HepG2 (cell line): ENCODE data around the gene CD300A. TPM values are rescaled to one million over a fixed set of nuclear protein-coding genes. Genes with fewer than 3 reads are reported as not detected.

Experiments
- CENPT ChIP-seq: sonication (generic); formaldehyde crosslinking; IDR thresholded peaks from 2 replicates; pipeline ENCODE4 v1.8.0; 2022; ENCODE audit warnings: low read depth, mild to moderate bottlenecking, moderate library complexity, missing genetic modification reagents
- CHCHD3 ChIP-seq: sonication (generic); formaldehyde crosslinking; IDR thresholded peaks from 2 replicates; pipeline ENCODE4 v1.8.0; 2022; ENCODE audit warnings: mild to moderate bottlenecking, missing genetic modification reagents, moderate library complexity
- KAT8 ChIP-seq: IDR thresholded peaks from 2 replicates; pipeline ENCODE4 v1.6.1; 2016; ENCODE audit warnings: missing genetic modification reagents, missing compliant biosample characterization
- NPAS2 ChIP-seq: sonication (generic); formaldehyde crosslinking; IDR thresholded peaks from 2 replicates; pipeline ENCODE4 v1.8.0; 2022; ENCODE audit warnings: mild to moderate bottlenecking, missing genetic modification reagents, borderline replicate concordance
- NR2C2 ChIP-seq: sonication (generic); formaldehyde crosslinking; IDR thresholded peaks from 2 replicates; pipeline ENCODE4 v1.4.0; 2020; ENCODE audit warnings: missing genetic modification reagents, mild to moderate bottlenecking, moderate library complexity, borderline replicate concordance
- RAD21 ChIP-seq: fragments of 450-650 bp; formaldehyde crosslinking; IDR thresholded peaks from 2 replicates; pipeline ENCODE4 v1.5.0; 2020; ENCODE audit warnings: mild to moderate bottlenecking
- RXRA ChIP-seq: sonication (generic); formaldehyde crosslinking; IDR thresholded peaks from 2 replicates; pipeline ENCODE4 v1.5.1; 2020; ENCODE audit warnings: missing genetic modification reagents
- SATB2 ChIP-seq: sonication (generic); formaldehyde crosslinking; IDR thresholded peaks from 2 replicates; pipeline ENCODE4 v1.5.0; 2020; ENCODE audit warnings: missing genetic modification reagents
- TEAD2 ChIP-seq: sonication (generic); formaldehyde crosslinking; IDR thresholded peaks from 2 replicates; pipeline ENCODE4 v1.9.0; 2021; ENCODE audit warnings: missing genetic modification reagents
- TFAP4 ChIP-seq: sonication (generic); IDR thresholded peaks from 2 replicates; pipeline ENCODE4 v1.6.1; 2016; ENCODE audit warnings: low read depth, borderline replicate concordance
- TFDP1 ChIP-seq: IDR thresholded peaks from 2 replicates; pipeline ENCODE4 v1.6.1; 2016; ENCODE audit warnings: missing compliant biosample characterization, missing genetic modification reagents, borderline replicate concordance
- THYN1 ChIP-seq: sonication (generic); formaldehyde crosslinking; IDR thresholded peaks from 2 replicates; pipeline ENCODE4 v1.8.1; 2023; ENCODE audit warnings: low read depth, mild to moderate bottlenecking, moderate library complexity, missing genetic modification reagents, borderline replicate concordance
- TP53 ChIP-seq: sonication (generic); formaldehyde crosslinking; conservative IDR thresholded peaks from 2 replicates; pipeline ENCODE4 v1.4.0; 2020; ENCODE audit warnings: missing genetic modification reagents
- ZBTB44 ChIP-seq: sonication (generic); formaldehyde crosslinking; IDR thresholded peaks from 2 replicates; pipeline ENCODE4 v1.4.0; 2020; ENCODE audit warnings: missing genetic modification reagents
- polyA plus RNA-seq, 8 experiments: library from polyadenylated mRNA; depleted of rRNA in 3 of 8; stranded (reverse) in 7 of 8; unstranded in 1 of 8; fragments of >200 nt; fragmentation: Illumina TruSeq in 4 of 8; extraction: Trizol in 4 of 8; gene quantifications; 2 replicates each; pipeline versions ENCODE4 v1.2.1 to v1.2.3, GENCODE V29; 2011 to 2016; ENCODE audit warnings: low read depth in 4 of 8, missing spikeins in 1 of 8, mixed read lengths in 1 of 8; ENCODE audit not compliant: insufficient read depth in 1 of 8
- total RNA-seq, 5 experiments: library from RNA; depleted of rRNA; stranded (reverse); fragments of >200 nt; fragmentation: Illumina TruSeq; extraction: Trizol; gene quantifications; 2 replicates each; pipeline ENCODE4 v1.2.3, GENCODE V29; 2016; ENCODE audit warnings: low read depth in 1 of 5
- TF ChIP-seq, protein P1 (sequence below), 2 experiments: IDR thresholded peaks; 2 replicates each; pipeline ENCODE4 v1.6.1; 2011 to 2012; ENCODE audit warnings: low read length in 2 of 2, borderline replicate concordance in 1 of 2, low read depth in 1 of 2, mild to moderate bottlenecking in 1 of 2, moderate library complexity in 1 of 2
- TF ChIP-seq, protein P2 (sequence below): sonication (generic); formaldehyde crosslinking; IDR thresholded peaks from 2 replicates; pipeline ENCODE4 v1.4.0; 2020; ENCODE audit warnings: missing genetic modification reagents
- TF ChIP-seq, protein P3 (sequence below): sonication (generic); formaldehyde crosslinking; IDR thresholded peaks from 2 replicates; pipeline ENCODE4 v1.4.0; 2020; ENCODE audit warnings: mild to moderate bottlenecking, missing genetic modification reagents

CD300A gene
- total and polyA plus RNA-seq, 2 of the 13 experiments (the other 11 are each of a cell fraction or from before 2014, with no cell fraction given): not detected

DNA sequence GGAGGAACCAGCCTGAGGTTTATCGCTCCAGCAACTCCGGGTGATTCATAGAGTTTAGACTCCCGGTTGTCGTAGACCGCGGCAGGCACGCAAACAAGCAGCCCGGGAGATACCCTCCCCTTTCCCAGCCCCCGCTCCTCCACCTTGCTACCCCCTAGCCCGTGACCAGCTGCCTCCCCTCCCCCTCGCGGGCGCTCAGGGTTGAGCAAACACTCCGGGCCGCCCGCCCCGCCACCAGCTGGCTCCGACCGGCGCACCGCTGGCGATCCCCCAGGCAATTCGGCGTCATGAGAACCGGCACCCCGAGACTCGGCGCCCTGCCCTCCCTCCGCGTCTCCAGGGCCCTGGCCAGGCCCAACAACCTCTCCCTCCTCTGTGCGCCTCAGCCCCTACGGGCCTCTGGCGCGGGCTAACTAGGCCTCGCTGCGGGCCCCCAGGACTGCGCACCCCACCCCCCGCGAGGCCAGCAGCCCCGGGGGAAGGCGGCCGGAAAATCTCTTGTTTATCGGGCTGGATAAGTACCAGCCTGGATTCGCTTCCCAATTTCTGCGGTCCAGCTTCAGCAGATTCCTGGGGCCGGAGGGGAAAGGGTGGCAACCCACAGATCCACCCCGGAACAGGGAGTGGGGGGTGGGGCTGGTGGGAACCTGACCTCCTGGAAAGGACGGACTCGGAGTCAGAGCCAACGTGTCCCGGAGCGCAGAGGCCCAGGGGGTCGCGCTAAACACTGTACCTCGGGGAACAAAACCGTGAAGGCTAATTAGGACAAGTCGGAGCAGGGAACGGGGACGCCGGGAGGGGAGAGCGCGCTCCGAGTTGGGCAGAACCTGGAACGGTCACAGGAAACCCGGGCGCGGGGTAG lies 35.5 kb upstream of the CD300A start (continued):
- TF ChIP-seq CENPT (CRISPR knock-in tag) (no peak), TEAD2 (CRISPR knock-in tag) (no peak), TFAP4 (peak; percentile 98), RXRA (CRISPR knock-in tag) (peak; percentile 61), TP53 (CRISPR knock-in tag) (peak; percentile 76; the same call in 1 of the 2 replicates), CHCHD3 (CRISPR knock-in tag) (no peak), KAT8 (peak; percentile 68), THYN1 (0 out of 2 replicates have a peak, but pooled peaks have one; percentile 42), NPAS2 (no peak), NR2C2 (peak; percentile 52; the same call in 1 of the 2 replicates), SATB2 (peak; percentile 74; the same call in 1 of the 2 replicates), ZBTB44 (CRISPR knock-in tag) (no peak), TFDP1 (0 out of 2 replicates have a peak, but pooled peaks have one; percentile 7), RAD21 (CRISPR knock-in tag) (peak; percentile 37)
- TF ChIP-seq, protein P1, sequence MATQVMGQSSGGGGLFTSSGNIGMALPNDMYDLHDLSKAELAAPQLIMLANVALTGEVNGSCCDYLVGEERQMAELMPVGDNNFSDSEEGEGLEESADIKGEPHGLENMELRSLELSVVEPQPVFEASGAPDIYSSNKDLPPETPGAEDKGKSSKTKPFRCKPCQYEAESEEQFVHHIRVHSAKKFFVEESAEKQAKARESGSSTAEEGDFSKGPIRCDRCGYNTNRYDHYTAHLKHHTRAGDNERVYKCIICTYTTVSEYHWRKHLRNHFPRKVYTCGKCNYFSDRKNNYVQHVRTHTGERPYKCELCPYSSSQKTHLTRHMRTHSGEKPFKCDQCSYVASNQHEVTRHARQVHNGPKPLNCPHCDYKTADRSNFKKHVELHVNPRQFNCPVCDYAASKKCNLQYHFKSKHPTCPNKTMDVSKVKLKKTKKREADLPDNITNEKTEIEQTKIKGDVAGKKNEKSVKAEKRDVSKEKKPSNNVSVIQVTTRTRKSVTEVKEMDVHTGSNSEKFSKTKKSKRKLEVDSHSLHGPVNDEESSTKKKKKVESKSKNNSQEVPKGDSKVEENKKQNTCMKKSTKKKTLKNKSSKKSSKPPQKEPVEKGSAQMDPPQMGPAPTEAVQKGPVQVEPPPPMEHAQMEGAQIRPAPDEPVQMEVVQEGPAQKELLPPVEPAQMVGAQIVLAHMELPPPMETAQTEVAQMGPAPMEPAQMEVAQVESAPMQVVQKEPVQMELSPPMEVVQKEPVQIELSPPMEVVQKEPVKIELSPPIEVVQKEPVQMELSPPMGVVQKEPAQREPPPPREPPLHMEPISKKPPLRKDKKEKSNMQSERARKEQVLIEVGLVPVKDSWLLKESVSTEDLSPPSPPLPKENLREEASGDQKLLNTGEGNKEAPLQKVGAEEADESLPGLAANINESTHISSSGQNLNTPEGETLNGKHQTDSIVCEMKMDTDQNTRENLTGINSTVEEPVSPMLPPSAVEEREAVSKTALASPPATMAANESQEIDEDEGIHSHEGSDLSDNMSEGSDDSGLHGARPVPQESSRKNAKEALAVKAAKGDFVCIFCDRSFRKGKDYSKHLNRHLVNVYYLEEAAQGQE (IDR thresholded peaks at IDR 0.05; ENCODE audit: borderline replicate concordance in 1 of 2, low read depth in 1 of 2, low read length in 2 of 2): peak in 1 of 2 experiments; percentile 62; a peak in 2 of 4 replicates
- TF ChIP-seq, protein P2, sequence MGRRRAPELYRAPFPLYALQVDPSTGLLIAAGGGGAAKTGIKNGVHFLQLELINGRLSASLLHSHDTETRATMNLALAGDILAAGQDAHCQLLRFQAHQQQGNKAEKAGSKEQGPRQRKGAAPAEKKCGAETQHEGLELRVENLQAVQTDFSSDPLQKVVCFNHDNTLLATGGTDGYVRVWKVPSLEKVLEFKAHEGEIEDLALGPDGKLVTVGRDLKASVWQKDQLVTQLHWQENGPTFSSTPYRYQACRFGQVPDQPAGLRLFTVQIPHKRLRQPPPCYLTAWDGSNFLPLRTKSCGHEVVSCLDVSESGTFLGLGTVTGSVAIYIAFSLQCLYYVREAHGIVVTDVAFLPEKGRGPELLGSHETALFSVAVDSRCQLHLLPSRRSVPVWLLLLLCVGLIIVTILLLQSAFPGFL (CRISPR knock-in tag): peak; percentile 22; the same call in 1 of the 2 replicates
- TF ChIP-seq, protein P3, sequence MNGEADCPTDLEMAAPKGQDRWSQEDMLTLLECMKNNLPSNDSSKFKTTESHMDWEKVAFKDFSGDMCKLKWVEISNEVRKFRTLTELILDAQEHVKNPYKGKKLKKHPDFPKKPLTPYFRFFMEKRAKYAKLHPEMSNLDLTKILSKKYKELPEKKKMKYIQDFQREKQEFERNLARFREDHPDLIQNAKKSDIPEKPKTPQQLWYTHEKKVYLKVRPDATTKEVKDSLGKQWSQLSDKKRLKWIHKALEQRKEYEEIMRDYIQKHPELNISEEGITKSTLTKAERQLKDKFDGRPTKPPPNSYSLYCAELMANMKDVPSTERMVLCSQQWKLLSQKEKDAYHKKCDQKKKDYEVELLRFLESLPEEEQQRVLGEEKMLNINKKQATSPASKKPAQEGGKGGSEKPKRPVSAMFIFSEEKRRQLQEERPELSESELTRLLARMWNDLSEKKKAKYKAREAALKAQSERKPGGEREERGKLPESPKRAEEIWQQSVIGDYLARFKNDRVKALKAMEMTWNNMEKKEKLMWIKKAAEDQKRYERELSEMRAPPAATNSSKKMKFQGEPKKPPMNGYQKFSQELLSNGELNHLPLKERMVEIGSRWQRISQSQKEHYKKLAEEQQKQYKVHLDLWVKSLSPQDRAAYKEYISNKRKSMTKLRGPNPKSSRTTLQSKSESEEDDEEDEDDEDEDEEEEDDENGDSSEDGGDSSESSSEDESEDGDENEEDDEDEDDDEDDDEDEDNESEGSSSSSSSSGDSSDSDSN (CRISPR knock-in tag): peak; percentile 94
